Peyer's patch (tissue), 4 donors: ENCODE data around the gene CASQ2.

Experiments used
- CTCF ChIP-seq, 6 experiments: fragments of 450-650 bp in 4 of 6; fragments of 200-600 bp in 2 of 6; sonication (generic) in 1 of 6; IDR thresholded peaks; one replicate each; pipeline ENCODE4 v1.5.1; 2017 to 2019; ENCODE audit warnings: antibody characterized with exemption in 6 of 6, mild to moderate bottlenecking in 3 of 6, moderate library complexity in 1 of 6
- POLR2A ChIP-seq, 2 donors: fragments of 450-650 bp; IDR thresholded peaks; one replicate each; pipeline ENCODE4 v1.5.1; 2017; ENCODE audit warnings: antibody characterized with exemption in 2 of 2, mild to moderate bottlenecking in 2 of 2, moderate library complexity in 2 of 2

GRCh38 chr1:115740811-115741210, 27.7 kb downstream of the CASQ2 start:
- TF ChIP-seq CTCF (IDR thresholded peaks at IDR 0.05), result no peak
- TF ChIP-seq POLR2A (IDR thresholded peaks at IDR 0.05), result no peak
